H1 (cell line): Measurements from ENCODE around the gene LPCAT1. TPM values are rescaled to one million over a fixed set of nuclear protein-coding genes. Genes with fewer than 3 reads are reported as not detected.

Experiments used
- CTCF ChIA-PET: fragments of 300-600 bp; sonication (Branson Sonifier 250); formaldehyde crosslinking; loops from one replicate; lab custom pipeline; 2021; ENCODE audit not compliant: partially characterized antibody; lab: Charles Lee
- POLR2A ChIA-PET: fragments of 300-600 bp; sonication (Branson Sonifier 250); formaldehyde crosslinking; loops from one replicate; lab custom pipeline; 2021; ENCODE audit warnings: inconsistent platforms; ENCODE audit not compliant: partially characterized antibody; lab: Charles Lee
- DNase-seq, 2 experiments: peaks; one replicate each; pipeline versions ENCODE4 v3.0.0 to v3.0.0-alpha.2; 2010 to 2022; ENCODE audit warnings: low spot score in 2 of 2, low read depth in 1 of 2, mixed read lengths in 1 of 2
- FAIRE-seq: peaks from 2 replicates; lab custom pipeline; 2011; peaks lifted over from hg19 to GRCh38; lab: Jason Lieb, UNC
- H2AFZ ChIP-seq: 2 replicates; pipeline ENCODE4 v1.8.1; 2012; ENCODE audit warnings: low read length, inconsistent platforms
- H2AK5ac ChIP-seq: 2 replicates; pipeline ENCODE4 v1.6.1; 2013; ENCODE audit warnings: low read depth, low read length
- H2BK120ac ChIP-seq: replicated peaks from 2 replicates; pipeline ENCODE3; 2013; ENCODE audit warnings: low read depth, low read length, inconsistent platforms
- H2BK12ac ChIP-seq: 2 replicates; pipeline ENCODE4 v1.6.1; 2013; ENCODE audit warnings: low read depth, low read length
- H2BK15ac ChIP-seq: 2 replicates; pipeline ENCODE4 v1.6.1; 2013; ENCODE audit warnings: low read length
- H2BK20ac ChIP-seq: 2 replicates; pipeline ENCODE4 v1.6.1; 2013; ENCODE audit warnings: low read length
- H2BK5ac ChIP-seq: 2 replicates; pipeline ENCODE4 v1.6.1; 2013; ENCODE audit warnings: low read depth, low read length
- H3K14ac ChIP-seq: 2 replicates; pipeline ENCODE4 v1.6.1; 2013; ENCODE audit warnings: inconsistent platforms; ENCODE audit not compliant: insufficient read length
- H3K18ac ChIP-seq: 2 replicates; pipeline ENCODE4 v1.6.1; 2013; ENCODE audit warnings: low read length; ENCODE audit errors: extremely low read depth
- H3K23ac ChIP-seq: 2 replicates; pipeline ENCODE4 v1.6.1; 2013; ENCODE audit warnings: inconsistent platforms; ENCODE audit not compliant: insufficient read length
- H3K23me2 ChIP-seq: 2 replicates; pipeline ENCODE4 v1.6.1; 2013; ENCODE audit warnings: low read depth, low read length
- H3K27ac ChIP-seq: 2 replicates; pipeline ENCODE4 v1.6.1; 2011; ENCODE audit warnings: low read depth, low read length, inconsistent platforms
- H3K27me3 ChIP-seq, 4 experiments: replicated peaks in 1 of 4; 1 replicate in 1 of 4; 2 replicates in 3 of 4; pipeline versions ENCODE4 v1.6.1 to v1.8.1; 2011 to 2013; ENCODE audit warnings: low read length in 3 of 4, mild to moderate bottlenecking in 3 of 4, inconsistent platforms in 2 of 4, mixed read lengths in 2 of 4, moderate library complexity in 1 of 4; ENCODE audit not compliant: control insufficient read depth in 3 of 4, insufficient read depth in 3 of 4; ENCODE audit errors: extremely low read depth in 1 of 4
- H3K36me3 ChIP-seq, 4 experiments: 2 replicates each; pipeline versions ENCODE4 v1.6.1 to v1.8.1; 2011 to 2013; ENCODE audit warnings: mild to moderate bottlenecking in 4 of 4, low read length in 3 of 4, moderate library complexity in 2 of 4, control low read depth in 1 of 4, inconsistent platforms in 1 of 4; ENCODE audit not compliant: insufficient read depth in 4 of 4, control insufficient read depth in 2 of 4
- H3K4ac ChIP-seq: replicated peaks from 2 replicates; pipeline ENCODE3; 2013; ENCODE audit warnings: low read length, low read depth, mixed read lengths, inconsistent platforms; ENCODE audit not compliant: insufficient read length
- H3K4me1 ChIP-seq, 4 experiments: replicated peaks in 1 of 4; 1 replicate in 1 of 4; 2 replicates in 3 of 4; pipeline versions ENCODE4 v1.6.1 to v1.8.1; 2011 to 2013; ENCODE audit warnings: low read length in 3 of 4, inconsistent platforms in 2 of 4, mixed read lengths in 1 of 4; ENCODE audit not compliant: insufficient read depth in 4 of 4, control insufficient read depth in 3 of 4
- H3K4me2 ChIP-seq, 2 experiments: 2 replicates each; pipeline versions ENCODE4 v1.6.1 to v1.8.1; 2011 to 2013; ENCODE audit warnings: low read depth in 2 of 2, low read length in 2 of 2, control low read depth in 1 of 2, inconsistent platforms in 1 of 2, mild to moderate bottlenecking in 1 of 2; ENCODE audit not compliant: insufficient read depth in 1 of 2
- H3K4me3 ChIP-seq, 4 experiments: fragments of 200-600, 300-600 bp in 1 of 4; sonication (generic), shearing (Covaris generic), sonication (Bioruptor Twin) in 1 of 4; 2 replicates each; pipeline versions ENCODE4 v1.5.1 to v1.8.1; 2011 to 2016; ENCODE audit warnings: low read length in 4 of 4, low read depth in 3 of 4, control low read depth in 2 of 4, inconsistent platforms in 2 of 4, mild to moderate bottlenecking in 2 of 4, mixed read lengths in 1 of 4, moderate library complexity in 1 of 4; ENCODE audit not compliant: insufficient read depth in 2 of 4; ENCODE audit errors: extremely low read depth in 1 of 4
- H3K56ac ChIP-seq: replicated peaks from 2 replicates; pipeline ENCODE3; 2013; ENCODE audit warnings: low read depth, mild to moderate bottlenecking, mixed read lengths, low read length, inconsistent platforms; ENCODE audit not compliant: insufficient read length
- H3K79me1 ChIP-seq: 2 replicates; pipeline ENCODE4 v1.6.1; 2013; ENCODE audit warnings: low read depth, low read length, control low read depth
- H3K79me2 ChIP-seq, 2 experiments: 2 replicates each; pipeline versions ENCODE4 v1.6.1 to v1.8.1; 2012 to 2013; ENCODE audit warnings: low read length in 2 of 2, mild to moderate bottlenecking in 2 of 2, inconsistent platforms in 1 of 2; ENCODE audit not compliant: insufficient read depth in 2 of 2, control insufficient read depth in 1 of 2
- H3K9ac ChIP-seq, 4 experiments: replicated peaks in 1 of 4; 1 replicate in 1 of 4; 2 replicates in 3 of 4; pipeline versions ENCODE4 v1.6.1 to v1.8.1; 2011 to 2013; ENCODE audit warnings: low read depth in 3 of 4, low read length in 3 of 4, control low read depth in 2 of 4, mild to moderate bottlenecking in 2 of 4, moderate library complexity in 2 of 4, inconsistent platforms in 1 of 4; ENCODE audit errors: extremely low read depth in 1 of 4
- H3K9me3 ChIP-seq, 2 experiments: 2 replicates each; pipeline versions ENCODE4 v1.6.1 to v1.8.1; 2012 to 2013; ENCODE audit warnings: mild to moderate bottlenecking in 2 of 2, moderate library complexity in 2 of 2, control low read depth in 1 of 2, inconsistent platforms in 1 of 2, low read depth in 1 of 2, low read length in 1 of 2, mixed read lengths in 1 of 2; ENCODE audit not compliant: insufficient read depth in 2 of 2
- H4K20me1 ChIP-seq, 2 experiments: replicated peaks in 1 of 2; 2 replicates each; pipeline versions ENCODE3 to v1.8.1; 2011 to 2013; ENCODE audit warnings: inconsistent platforms in 2 of 2, low read length in 2 of 2, mild to moderate bottlenecking in 1 of 2; ENCODE audit not compliant: insufficient read depth in 2 of 2, control insufficient read depth in 1 of 2
- H4K5ac ChIP-seq: 2 replicates; pipeline ENCODE4 v1.6.1; 2013; ENCODE audit warnings: low read length, low read depth, mixed read lengths, inconsistent platforms; ENCODE audit not compliant: insufficient read length
- H4K8ac ChIP-seq: 2 replicates; pipeline ENCODE4 v1.8.0; 2013; ENCODE audit warnings: mild to moderate bottlenecking, moderate library complexity, low read length, inconsistent platforms; ENCODE audit not compliant: insufficient read depth; ENCODE audit errors: extremely low read depth
- H4K91ac ChIP-seq: replicated peaks from 2 replicates; pipeline ENCODE3; 2013; ENCODE audit warnings: low read length, mixed read lengths, inconsistent platforms; ENCODE audit not compliant: insufficient read length
- CHD2 ChIP-seq: IDR thresholded peaks from 2 replicates; pipeline ENCODE4 v1.6.1; 2012; ENCODE audit warnings: low read length, improper control_type of control experiment
- EP300 ChIP-seq, 2 experiments: IDR thresholded peaks; 1 replicate in 1 of 2; 2 replicates in 1 of 2; pipeline ENCODE4 v1.6.1; 2011 to 2012; ENCODE audit warnings: low read depth in 2 of 2, low read length in 2 of 2, mild to moderate bottlenecking in 2 of 2, borderline replicate concordance in 1 of 2, inconsistent platforms in 1 of 2, moderate library complexity in 1 of 2
- KDM5A ChIP-seq: fragments of 200-600 bp; IDR thresholded peaks from 2 replicates; pipeline ENCODE4 v1.7.1; 2012; ENCODE audit warnings: mild to moderate bottlenecking, low read length, inconsistent platforms, mixed read lengths
- PHF8 ChIP-seq: fragments of 200-600 bp; sonication (generic); conservative IDR thresholded peaks from 2 replicates; pipeline ENCODE4 v1.7.1; 2012; ENCODE audit warnings: low read depth, mild to moderate bottlenecking, inconsistent platforms, low read length, moderate library complexity
- POLR2AphosphoS5 ChIP-seq: IDR thresholded peaks from 2 replicates; pipeline ENCODE4 v1.6.1; 2011; ENCODE audit warnings: low read depth, low read length
- RFX5 ChIP-seq: IDR thresholded peaks from 2 replicates; pipeline ENCODE4 v1.6.1; 2011; ENCODE audit warnings: low read depth, low read length, improper control_type of control experiment, borderline replicate concordance
- RXRA ChIP-seq: IDR thresholded peaks from 2 replicates; pipeline ENCODE4 v1.6.1; 2011; ENCODE audit warnings: low read depth, mild to moderate bottlenecking, low read length, moderate library complexity; ENCODE audit not compliant: insufficient read depth
- SIX5 ChIP-seq: IDR thresholded peaks from 2 replicates; pipeline ENCODE4 v1.6.1; 2011; ENCODE audit warnings: mild to moderate bottlenecking, low read depth, low read length
- SP2 ChIP-seq: IDR thresholded peaks from 2 replicates; pipeline ENCODE4 v1.6.1; 2012; ENCODE audit warnings: mild to moderate bottlenecking, low read length, inconsistent platforms
- TEAD4 ChIP-seq: IDR thresholded peaks from 2 replicates; pipeline ENCODE4 v1.6.1; 2012; ENCODE audit warnings: low read depth, low read length, inconsistent platforms, mixed read lengths
- WGBS, 2 experiments: shearing (Covaris generic) in 1 of 2; methylation state at CpG; one replicate each; pipeline versions ENCODE4 v1.1.6 to v1.1.7; 2013 to 2015; ENCODE audit warnings: low lambda C conversion rate in 2 of 2, mixed read lengths in 2 of 2, inconsistent platforms in 1 of 2, low coverage in 1 of 2, missing lambda C conversion rate in 1 of 2; ENCODE audit not compliant: insufficient replicate concordance in 2 of 2, insufficient coverage in 1 of 2, insufficient read length in 1 of 2; ENCODE audit errors: extremely low coverage in 1 of 2, missing lambda C conversion rate in 1 of 2; 5-methylcytosine and 5-hydroxymethylcytosine counted together
- polyA plus RNA-seq, 7 experiments: library from polyadenylated mRNA; depleted of rRNA in 3 of 7; stranded (reverse) in 5 of 7; unstranded in 2 of 7; fragments of >200 nt in 5 of 7; fragments of 200-250 nt in 2 of 7; gene quantifications; 1 replicate in 5 of 7; 2 replicates in 1 of 7; 4 replicates in 1 of 7; pipeline versions ENCODE4 v1.2.1 to v1.2.3, GENCODE V29; 2011 to 2013; ENCODE audit warnings: missing spikeins in 2 of 7, mixed read lengths in 2 of 7
- total RNA-seq: library from RNA; stranded (reverse); fragmentation: NEBNext Ultra II Directional; extraction: Animal tissue kit (Norgen Biotek cat#: 25700); gene quantifications from 2 replicates; pipeline ENCODE4 v1.2.1, GENCODE V29; 2021
- TF ChIP-seq, protein P1 (sequence below): IDR thresholded peaks from 2 replicates; pipeline ENCODE4 v1.6.1; 2011; ENCODE audit warnings: low read depth, mild to moderate bottlenecking, low read length; ENCODE audit not compliant: insufficient read depth

The LPCAT1 gene
- total and polyA plus RNA-seq, 2 of the 8 experiments (the other 6 are each of a cell fraction or from before 2014, with no cell fraction given), result 107 to 260 TPM

DNA sequence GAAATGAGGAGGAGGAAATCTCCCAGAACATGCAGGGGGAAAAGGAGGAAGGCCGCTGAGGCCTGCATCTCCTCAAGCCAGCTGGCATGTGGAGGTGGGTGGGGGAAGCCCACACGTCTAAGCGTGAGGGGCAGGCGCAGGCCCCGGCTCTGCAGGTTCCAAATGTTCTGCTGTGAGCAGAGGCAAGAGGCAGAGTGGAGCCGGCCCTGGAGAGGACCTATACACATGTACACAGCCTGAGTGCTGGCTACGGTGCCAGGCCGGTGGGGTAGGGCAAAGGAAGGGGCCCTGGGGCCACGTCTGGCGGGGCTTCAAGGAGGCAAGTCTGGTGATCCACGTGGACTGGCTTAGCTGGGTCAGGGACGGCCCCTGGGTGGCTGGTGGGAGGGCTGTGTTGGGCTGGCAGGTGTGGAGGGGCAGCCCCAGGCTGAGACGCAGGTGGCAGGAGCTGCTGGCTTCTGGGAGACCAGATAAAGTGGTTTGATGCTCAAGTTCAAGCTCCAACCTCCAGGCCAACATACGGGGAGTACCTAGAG, 26.4 kb downstream of the LPCAT1 start:
- H3K14ac ChIP-seq, result no peak overlapping the region
- no peak overlapping the region for H3K27ac ChIP-seq
- no peak overlapping the region for H3K18ac ChIP-seq
- H2BK15ac ChIP-seq, result no peak overlapping the region
- no peak overlapping the region for H3K56ac ChIP-seq
- DNase-seq, result no peak
- H3K23me2 ChIP-seq, result no peaks in the 10 kb centered on the region
- H4K20me1 ChIP-seq, result peaks cover 34 to 60% of the 10 kb centered on the region in 2 experiments
- H4K8ac ChIP-seq, result no peak overlapping the region
- H2BK20ac ChIP-seq, result no peak overlapping the region
- no peak for FAIRE-seq
- H2BK120ac ChIP-seq, result no peak overlapping the region
- CTCF ChIA-PET, result interaction anchor here (1.6 kb wide), 1 partner anchor 148 kb away, joined by 3 read pairs; no protein-coding TSS in a partner anchor
- H4K91ac ChIP-seq, result no peak overlapping the region
- H3K9ac ChIP-seq, result no peak overlapping the region; a peak in 1 of 7 replicates
- WGBS, 2 experiments, result 98% methylated on average over 13 of the region's 14 CpGs; no CpG with 5 or more reads in 1 of the 2 experiments
- peaks cover 5 to 60% (median 28%) of the 10 kb centered on the region in 4 experiments for H3K36me3 ChIP-seq
- no peak overlapping the region for H2BK12ac ChIP-seq
- no peak overlapping the region for H3K4me3 ChIP-seq
- H3K4me2 ChIP-seq, result no peak overlapping the region
- H2AFZ ChIP-seq, result no peak overlapping the region
- H3K27me3 ChIP-seq, result no peaks in the 10 kb centered on the region
- peaks cover 32% of the 10 kb centered on the region for H3K79me1 ChIP-seq
- H4K5ac ChIP-seq, result no peak overlapping the region
- no peaks in the 10 kb centered on the region for H3K9me3 ChIP-seq
- no peak overlapping the region for H2BK5ac ChIP-seq
- peaks cover 0 to 8% (median 3%) of the 10 kb centered on the region in 4 experiments; a peak in 5 of 7 replicates for H3K4me1 ChIP-seq
- H3K79me2 ChIP-seq, result peaks cover 7 to 63% of the 10 kb centered on the region in 2 experiments
- no peak overlapping the region for H3K23ac ChIP-seq
- H3K4ac ChIP-seq, result no peak overlapping the region
- H2AK5ac ChIP-seq, result no peak overlapping the region
- POLR2A ChIA-PET, result interaction anchor here (0.8 to 1.5 kb wide), 3 partner anchors 10 to 97 kb away, joined by 3 to 5 read pairs (median 3); no protein-coding TSS in a partner anchor
- TF ChIP-seq TEAD4 (no peak), SP2 (no peak), PHF8 (no peak), SIX5 (no peak), KDM5A (no peak), POLR2AphosphoS5 (no peak), EP300 (IDR thresholded peaks at IDR 0.05; ENCODE audit: borderline replicate concordance in 1 of 2, low read depth in 2 of 2, low read length in 2 of 2) (no peak), RXRA (no peak), CHD2 (no peak), RFX5 (no peak)
- TF ChIP-seq, protein P1, sequence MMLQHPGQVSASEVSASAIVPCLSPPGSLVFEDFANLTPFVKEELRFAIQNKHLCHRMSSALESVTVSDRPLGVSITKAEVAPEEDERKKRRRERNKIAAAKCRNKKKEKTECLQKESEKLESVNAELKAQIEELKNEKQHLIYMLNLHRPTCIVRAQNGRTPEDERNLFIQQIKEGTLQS, result no peak
